Urothelium cell line (cell line): ENCODE data around the gene EPHA2.

Experiments
- DNase-seq: peaks from one replicate; pipeline ENCODE4 v3.0.0; 2011; ENCODE audit warnings: low spot score, mixed read lengths
- FAIRE-seq: peaks from 2 replicates; lab custom pipeline; 2011; peaks lifted over from hg19 to GRCh38; lab: Jason Lieb, UNC

Gene EPHA2

DNA sequence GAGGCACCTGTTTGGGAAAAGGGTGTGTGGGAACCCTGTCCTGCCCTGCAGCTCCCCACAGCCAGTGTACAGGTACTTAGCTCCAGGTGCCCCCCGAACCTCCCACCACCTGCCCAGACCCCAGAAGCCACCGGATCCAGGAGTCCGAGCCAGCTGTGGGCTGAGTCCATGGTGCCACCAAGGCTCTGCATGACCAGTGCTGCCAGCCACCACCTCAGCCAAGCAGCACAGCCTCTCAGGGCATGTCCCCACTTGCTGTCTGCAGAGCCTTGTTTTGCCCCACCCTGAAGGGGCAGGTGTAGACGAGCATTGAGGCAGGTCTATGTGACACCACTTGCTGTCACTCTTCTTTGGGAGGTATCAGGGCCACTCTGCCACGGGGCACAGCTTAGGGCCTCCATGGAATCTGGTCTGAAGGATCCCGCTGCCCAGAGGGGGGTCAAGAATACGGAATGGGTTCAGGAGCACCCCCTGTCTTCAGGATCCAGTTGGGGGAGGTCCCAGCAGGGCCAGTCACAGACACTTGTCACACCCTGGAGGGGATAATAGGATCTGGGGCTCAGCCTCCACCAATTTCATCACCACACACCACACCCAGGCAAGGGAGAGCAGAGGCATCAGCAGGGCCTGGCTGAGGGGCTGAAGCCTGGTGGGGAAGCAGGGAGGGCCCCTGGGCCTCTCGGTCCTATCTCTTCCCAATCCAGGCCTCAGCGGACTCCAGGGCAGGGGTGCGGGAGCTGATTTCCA lies 28.9 kb upstream of the EPHA2 start:
- DNase-seq: no peak
- no peak for FAIRE-seq

DNA sequence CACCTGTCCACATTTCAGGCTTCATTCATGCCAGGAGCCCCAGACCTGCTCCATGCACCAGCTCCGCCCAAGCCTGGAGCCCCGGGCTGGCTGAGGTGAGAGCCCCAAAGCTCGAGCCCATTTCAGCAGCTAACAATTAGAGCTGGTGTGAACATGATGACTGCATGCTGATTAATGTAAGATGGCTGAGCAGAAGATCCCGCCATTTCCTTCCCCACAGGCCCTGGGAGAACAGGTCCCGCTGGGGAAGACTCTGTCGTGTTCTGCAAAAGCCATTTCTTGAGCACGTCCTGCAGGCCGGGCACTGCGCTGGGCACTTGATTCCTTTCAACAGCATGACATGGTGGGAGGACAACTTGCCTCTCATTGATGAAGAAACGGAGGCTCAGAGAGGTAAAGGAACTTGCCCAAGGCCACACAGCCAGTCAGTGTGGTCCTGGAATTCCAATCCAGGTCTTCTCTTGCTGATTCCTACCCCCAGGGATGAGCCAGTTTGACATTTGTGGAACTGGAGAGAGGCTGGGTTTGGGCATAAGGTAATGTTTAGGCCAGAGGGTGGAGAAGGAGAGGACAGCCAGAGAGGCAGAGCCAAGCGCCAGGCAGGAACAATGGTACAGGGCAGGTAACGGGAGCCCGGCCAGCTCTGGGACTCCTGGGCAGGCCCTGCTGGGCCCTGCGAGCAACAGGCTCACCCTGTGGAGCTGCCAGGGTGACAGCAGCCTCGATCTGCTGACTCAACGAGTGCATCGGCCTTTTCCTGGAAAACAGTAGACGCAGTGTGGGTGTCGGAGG lies 28.1 kb upstream of the EPHA2 start:
- FAIRE-seq (no peak), DNase-seq (no peak)

DNA sequence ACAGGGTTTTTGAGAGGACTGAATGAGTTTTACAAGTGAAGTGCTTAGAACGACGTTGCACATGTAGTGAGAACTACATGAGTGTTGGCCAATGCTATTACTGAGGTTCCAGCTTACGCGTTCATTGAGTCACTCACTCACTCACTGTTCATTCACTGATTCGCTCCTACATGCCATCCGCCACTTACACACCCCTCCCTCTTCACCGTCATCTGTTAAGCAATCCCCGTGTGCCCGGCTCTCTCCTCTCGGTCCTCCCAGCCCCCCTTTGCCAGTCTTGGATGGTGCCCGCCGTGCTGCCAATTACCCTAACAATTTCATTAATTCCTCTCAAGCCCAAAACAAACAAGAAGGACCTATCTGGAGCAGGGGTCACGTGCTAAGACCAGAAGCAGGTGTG lies 27.3 kb upstream of the EPHA2 start:
- no peak for FAIRE-seq
- DNase-seq: no peak

DNA sequence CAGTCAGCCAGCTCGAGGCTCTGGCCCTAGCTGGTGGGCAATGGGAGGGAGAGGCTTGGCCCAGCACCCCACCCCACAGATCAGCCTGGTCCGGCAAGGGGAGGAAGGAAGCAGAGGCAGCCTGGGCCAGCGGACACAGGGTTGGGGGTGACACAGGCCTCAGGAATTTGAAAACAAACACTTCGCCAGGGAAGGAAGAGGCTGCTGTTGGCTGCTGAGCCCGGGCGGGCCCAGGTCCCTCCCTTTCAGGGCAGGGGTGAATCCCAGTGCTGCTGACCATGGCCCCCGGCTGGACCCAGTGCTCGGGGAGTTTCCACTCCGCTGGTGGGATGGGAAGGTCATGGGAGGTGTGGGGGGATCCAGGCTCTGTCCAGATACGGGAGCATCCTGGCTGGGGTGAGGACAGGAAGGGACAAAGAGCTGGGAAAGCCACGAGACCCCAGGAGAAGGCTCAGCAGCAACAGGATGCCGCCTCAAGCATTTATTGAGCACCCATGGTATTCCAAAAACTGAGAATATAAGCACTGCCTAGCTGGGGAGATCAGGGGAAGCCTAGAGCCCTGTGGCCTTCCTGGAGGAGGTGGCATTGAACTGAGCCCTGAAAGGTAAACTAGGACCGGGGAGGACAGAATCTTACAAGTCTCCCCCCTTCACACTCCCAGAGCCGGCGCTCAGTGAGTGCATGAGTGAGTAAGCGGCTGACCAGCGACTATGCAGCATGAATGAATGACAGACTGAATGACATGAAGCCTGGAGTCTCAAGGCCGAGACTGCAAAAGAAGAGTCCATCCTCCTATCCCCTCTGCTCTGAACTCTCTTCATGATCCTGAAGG lies 26.2 kb upstream of the EPHA2 start:
- peak; percentile 88 for DNase-seq

DNA sequence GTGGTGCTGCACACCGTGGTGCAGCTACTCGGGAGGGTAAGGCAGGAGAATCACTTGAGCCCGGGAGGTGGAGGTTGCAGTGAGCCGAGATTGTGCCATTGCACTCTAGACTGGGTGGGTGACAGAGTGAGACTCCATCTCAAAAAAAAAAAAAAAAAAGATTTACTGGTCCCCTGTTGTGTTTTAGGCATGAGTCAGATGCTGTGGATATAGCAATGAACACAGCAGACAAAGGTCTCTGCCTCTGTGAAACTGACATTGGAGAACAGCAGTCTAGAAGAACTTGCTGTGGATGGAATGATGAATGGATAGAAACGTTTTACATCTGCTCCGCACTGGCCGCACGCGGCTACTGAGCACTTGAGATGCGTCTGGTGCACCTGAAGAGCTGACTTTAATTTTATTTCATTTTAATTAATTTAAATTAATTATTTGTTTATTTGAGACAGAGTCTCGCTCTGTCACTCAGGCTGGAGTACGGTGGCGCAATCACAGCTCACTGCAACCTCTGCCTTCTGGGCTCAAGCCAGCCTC lies 24.5 kb upstream of the EPHA2 start:
- no peak for FAIRE-seq
- DNase-seq: no peak

More for the DNA sequence above, 26.2 kb upstream of the EPHA2 start:
- FAIRE-seq: no peak

DNA sequence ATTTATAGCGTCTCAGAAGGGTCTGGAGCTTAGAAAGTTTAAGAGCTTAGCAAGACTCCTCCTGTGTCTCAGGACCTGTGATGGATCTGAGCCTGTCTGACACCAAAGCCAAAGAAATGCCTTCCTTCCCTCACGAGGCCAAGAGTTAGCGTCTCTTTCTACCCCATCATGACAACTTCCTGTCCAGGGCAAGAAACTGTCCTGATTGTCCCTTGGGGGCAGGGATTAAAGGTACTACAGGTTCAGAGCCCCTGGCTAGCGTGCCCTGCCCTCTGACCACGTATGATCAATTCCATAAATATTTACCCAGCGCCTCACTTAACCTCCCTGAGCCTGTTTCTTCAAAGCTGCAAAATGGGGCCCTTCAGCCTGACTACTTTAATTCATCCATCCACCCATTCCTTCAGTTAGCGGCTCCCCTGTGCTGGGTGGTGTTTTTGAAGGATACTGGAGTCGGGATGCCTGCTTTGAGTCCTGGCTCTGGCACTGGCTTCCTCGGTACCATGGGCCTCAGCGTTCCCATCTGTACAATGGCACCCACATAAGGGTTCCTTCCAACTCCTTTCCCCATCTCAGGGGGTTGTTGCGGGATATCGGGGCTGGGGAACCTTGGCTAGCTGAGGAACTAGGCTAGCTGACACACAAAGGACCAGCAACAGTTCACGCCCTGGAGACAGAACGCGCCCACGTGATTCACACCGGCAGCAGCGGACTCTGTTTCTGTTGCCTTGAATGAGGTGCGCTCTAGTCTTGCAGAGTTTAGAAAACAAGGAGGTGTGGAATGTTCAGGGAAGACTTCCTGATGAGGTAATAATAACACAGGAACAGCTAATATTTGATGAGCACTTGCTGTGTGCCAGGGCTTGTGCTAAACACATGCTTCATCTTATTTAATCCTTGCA lies 23.0 kb upstream of the EPHA2 start:
- DNase-seq (no peak), FAIRE-seq (no peak)

DNA sequence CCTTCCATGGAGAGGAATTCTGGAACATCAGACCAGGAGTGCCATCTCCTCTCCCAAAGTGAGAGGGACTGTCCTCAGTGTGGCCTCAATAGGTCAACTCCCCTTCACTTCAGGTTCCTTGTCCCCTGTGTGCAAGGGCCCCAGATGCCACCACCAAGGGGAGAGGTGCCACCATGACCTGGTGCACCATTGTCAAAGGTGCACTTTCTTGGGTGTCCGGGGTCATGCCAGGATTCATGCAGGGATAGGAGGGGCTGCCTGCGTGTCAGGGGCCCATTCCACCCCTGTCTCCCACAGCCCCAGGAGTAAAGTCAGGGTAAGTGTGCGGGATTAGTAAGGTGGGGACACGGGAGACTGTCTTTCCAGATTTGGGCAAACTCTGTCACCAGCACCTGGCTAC lies 21.4 kb upstream of the EPHA2 start:
- no peak for DNase-seq
- peak; percentile 40 for FAIRE-seq

DNA sequence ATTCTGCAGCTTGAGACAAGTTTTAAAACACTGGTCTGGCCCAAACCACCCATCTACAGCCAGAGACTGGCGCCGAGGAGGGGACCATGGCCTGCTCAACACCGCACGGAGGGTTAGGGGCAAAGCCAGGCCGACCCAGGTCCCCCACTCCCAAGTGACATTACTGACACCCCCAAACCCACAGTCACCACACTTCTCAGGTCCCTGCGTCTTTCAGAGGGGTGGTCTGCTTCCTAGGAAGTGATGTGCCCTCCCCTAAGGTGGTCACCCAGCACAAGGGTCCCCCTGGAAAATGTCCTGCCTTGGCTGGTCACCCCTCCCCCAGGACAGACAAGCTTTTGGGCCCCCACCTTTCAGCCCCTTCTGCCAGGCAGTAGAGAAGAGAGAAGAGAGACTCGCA lies 20.8 kb upstream of the EPHA2 start:
- no peak for FAIRE-seq

DNA sequence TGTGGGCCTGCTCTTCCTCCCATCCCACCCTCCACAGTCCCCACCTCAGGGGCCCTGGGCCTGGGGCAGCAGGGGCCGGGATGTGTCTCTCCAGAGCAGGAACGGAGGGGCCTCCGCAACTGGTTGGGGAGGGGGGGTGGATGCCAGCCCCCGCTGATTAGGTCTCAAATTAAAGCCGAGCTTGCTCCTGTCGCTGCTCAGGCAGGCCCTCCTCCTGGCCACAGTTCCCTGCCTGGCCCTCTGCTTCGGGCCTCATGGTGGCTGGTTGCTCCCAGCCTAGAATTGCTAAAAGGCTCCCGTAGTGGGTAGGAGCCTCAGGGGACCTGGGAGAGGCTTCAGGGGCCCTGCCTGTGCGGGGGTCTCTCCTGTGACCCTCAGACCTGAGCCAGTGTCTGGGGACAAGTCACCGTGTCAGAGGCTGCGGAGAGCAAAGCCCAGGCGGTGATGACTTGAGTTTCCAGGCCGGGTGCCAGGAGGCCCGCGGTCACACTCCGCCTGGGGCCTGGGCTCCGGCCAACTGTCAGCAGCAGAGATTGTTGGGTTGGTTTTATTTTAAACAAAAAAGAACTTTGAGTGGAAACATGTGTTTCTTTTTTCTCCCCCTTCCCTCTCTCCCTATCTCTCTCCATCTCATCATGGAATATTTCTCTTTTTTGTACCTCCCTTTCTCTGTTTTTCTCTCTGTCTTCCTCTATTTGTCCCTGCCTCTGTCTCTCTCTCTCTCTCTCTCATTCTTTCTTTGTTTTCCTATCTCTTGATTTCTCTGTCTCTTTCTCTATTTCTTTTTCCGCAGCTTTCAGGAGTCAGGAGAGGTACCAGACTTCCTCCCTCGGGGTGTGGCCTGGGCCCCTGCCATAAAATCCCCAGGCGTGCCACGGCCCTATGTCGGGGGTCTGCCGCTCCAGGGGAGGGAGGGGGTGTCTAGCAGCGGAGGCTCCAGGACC lies 20.0 kb upstream of the EPHA2 start:
- DNase-seq (peak; percentile 80), FAIRE-seq (no peak)

More for the DNA sequence above, 20.8 kb upstream of the EPHA2 start:
- DNase-seq: no peak

DNA sequence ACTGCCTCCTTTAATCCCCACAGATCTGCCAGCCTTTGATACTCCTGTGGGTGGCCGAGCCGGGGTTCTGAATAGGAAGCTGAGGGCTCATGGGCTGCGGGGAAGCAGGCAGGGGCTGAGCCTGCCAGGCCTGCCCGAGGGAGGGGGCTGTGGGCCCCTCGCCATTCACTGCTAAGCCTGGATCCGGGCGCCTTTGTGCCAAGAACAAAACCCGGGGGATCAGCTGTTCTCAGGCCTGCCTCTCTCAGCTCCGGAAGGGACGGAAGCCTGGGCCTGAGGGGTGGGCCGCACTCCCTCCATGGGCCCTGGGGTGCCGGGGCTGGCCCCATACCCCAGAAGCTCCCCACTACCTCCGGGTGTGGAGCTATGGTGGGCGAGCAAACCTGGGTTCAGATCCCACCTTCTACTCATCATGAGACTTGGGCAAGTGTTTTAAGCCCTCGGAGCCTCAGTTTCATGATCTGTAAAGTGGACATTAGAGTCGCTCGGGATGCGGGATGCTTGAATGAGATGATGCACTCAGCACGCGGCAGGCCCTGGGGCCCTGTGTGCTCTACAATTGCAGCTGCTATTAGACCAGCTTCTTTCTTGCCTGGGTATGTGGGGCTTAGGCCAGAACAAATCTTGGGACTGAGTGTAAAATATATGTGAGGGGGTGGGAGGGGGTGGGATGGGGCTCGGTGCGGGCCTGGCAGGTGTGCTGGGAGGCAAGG lies 19.2 kb upstream of the EPHA2 start:
- no peak for DNase-seq
- FAIRE-seq: no peak

DNA sequence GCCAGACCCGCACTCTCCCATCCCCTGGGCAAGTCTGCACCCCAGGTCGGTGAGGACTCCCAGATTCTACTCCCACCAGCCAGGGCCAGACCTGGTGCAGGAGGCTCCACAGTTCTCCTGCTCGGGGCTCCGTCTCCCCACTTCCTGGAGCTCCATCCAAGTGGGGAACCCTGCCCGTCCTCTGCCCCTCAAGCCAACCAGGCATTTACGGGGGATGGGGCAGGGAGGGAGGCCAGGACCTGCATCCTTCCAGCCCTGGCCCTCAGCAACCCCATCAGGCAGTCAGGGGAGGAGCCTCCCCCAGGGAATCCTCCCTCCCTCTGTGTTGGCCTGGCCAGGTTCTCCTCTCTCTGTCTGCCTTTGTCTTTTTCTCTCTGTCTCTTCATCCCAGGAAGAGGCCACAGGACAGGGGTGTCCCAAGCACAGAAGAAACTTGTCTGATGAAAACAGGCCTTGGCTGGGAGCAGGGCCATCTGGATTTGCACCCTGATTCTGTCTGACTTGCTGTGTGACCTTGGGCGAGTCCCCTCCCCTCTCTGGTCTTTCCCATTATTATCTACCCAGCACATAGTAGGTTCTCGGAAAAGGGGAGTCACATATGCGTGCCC lies 18.5 kb upstream of the EPHA2 start:
- no peak for FAIRE-seq
- DNase-seq: no peak

DNA sequence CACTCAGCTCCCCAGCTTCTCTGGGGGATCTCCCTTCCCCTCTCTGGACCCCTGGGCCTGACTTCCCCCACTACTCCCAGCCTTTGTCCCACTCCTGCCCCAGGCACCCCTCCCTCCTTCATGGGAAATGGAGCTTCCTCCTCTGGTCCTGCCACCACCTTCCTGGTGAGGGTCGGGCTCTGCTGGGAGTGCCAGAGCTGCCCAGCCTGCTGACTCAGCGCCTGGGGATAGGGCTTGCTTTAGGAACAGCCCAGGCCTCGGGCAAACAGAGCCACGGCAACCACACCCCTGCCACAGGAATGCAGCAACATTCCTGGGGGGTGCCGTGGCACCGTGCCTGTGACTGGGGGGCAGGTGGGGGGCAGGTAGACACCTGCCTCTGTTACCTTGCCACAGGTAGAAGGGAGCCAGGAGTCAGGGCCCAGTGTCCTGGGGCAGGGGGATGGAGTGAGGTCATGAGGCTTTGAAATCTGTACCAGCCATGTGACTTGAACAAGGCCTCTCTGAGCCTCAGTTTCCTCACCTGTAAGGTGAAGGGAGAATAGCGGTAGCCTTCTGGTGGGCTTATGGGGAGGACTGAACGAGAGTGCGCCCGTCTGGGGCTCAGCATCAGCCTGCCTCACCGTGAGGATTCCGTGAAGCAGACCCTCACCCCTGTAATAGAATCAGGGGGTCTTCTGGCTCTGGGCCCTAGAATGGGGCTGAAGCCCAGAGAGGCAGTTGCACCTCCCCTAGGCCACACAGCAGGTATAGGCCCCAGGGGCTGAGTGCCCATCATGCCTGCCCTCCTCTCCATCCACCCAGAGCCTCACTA lies 17.8 kb upstream of the EPHA2 start:
- peak; percentile 93 for FAIRE-seq

DNA sequence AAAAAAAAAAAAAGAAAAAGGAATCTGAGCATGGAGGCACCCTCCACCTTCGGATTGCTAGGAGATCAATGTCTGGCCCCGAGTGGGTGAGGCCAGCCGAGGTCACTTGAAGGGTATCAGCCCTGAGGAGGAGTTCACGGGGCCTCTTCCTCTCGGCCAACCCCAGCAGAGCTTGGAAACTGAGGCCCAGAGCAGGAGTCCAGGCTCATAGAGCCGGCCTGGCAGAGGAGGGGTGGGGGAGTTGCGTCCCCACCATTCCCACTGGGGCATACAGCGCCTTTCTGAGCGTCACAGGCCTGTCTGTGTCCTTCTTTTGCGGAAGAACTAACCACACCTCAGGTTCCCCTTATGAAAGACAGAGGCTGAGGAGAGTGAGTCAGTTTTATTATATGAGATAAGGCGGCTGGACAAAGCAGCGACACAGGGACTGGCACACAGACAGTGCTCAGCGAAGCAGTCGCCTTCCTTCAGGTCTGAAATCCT lies 17.1 kb upstream of the EPHA2 start:
- FAIRE-seq (no peak), DNase-seq (peak; percentile 65)

More for the DNA sequence above, 17.8 kb upstream of the EPHA2 start:
- DNase-seq: peak; percentile 95

DNA sequence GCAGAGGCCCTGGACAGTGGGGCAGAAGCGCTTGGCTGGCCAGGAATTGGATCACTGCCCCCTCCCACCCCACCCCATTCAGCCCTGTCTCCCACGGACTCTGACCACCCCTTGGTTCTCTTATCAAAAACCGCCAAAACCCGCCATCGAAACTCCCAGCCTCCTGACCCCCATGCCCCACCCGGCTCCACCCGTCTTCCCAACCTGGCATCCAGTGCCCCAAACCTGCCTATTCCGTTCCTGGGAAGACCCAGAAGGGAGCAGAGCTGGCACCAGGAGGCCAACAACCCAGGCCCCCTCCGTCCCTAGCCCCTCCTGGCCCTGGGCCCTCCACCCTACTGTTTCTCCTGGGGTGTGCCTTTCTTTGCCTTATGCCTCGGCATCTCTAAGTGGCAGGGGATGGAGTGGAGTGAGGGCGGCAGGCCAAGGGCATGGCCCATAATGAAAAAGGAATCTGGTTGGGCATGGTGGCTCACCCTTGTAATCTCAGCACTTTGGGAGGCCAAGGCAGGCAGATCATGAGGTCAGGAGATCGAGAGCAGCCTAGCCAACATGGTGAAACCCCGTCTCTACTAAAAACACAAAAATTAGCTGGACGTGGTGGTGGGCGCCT lies 16.5 kb upstream of the EPHA2 start:
- DNase-seq: no peak
- no peak for FAIRE-seq

DNA sequence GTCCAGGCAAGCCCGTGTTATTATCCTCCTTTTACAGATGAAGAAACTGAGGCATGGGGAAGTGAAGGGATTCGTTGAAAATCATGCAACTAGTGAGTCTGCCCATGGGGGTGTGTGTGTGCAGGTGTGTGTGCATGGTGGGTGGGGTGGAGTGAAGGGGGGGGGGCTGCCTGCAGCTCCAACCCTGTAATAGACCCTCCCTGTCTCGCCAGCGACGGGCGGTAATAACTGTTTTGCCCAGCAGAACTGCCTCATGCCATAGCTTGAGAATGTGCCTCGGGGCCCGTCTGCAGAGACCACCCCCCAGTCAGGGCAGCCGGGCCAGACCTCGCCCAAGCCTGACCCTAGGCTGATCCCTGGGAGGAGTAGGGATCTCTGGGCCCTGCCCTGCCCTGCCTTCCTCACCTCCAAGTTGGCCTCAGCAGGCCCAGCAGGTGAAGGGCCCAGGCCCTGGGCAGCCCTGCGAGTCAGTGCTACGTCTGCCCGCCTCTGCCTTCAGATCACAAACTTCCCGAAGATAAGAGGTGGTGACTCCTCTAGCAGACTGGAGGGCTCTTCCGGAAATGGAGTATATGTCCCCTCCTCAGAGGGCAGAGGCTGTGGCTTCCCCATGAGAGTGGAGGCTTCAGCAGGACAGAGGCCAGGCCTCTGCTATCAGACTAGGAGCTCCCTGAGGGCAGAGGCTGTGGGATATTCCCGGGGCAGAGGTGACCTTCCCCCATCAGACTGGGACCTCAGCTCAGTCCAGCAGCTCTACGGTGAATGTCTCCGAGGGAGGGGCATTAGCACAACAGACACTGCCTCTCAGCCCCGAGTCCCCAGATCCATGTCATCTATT lies 15.7 kb upstream of the EPHA2 start:
- FAIRE-seq (no peak), DNase-seq (no peak)

DNA sequence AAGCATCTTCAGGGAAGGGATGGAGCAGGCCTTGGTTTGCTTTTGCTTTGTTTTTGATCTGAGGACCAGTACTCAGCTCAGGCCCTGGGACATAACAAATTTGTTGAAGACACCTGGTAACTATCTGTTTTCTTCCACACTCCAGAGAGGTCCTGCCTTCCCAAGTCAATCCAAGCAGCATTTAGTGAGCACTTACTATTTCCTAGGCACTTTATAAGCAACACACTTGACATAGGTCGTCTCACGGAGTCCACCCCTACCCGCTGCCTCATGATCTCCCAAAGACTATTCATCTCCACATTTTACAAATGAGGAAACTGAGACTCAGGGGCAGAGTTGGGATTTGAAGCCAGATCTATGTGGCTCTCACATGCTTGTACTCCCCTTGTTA lies 14.4 kb upstream of the EPHA2 start:
- FAIRE-seq: no peak

More for the DNA sequence above, 14.4 kb upstream of the EPHA2 start:
- no peak for DNase-seq
